Liver (tissue), 9 donors: ENCODE data around the gene PYCARD. TPM values are rescaled to one million over a fixed set of nuclear protein-coding genes. Genes with fewer than 3 reads are reported as not detected.

Experiments
- DNase-seq: peaks from one replicate; pipeline ENCODE4 v3.0.0-alpha.2; 2017; ENCODE audit warnings: low spot score
- H3K27ac ChIP-seq, 2 donors: one replicate each; pipeline ENCODE4 v1.7.0; 2013; ENCODE audit warnings: inconsistent platforms in 2 of 2, low read length in 2 of 2, control low read depth in 1 of 2, low read depth in 1 of 2, mild to moderate bottlenecking in 1 of 2
- H3K27me3 ChIP-seq, 4 donors: one replicate each; pipeline versions ENCODE4 v1.6.1 to v1.7.0; 2013; ENCODE audit warnings: low read length in 3 of 4, inconsistent platforms in 1 of 4, mild to moderate bottlenecking in 1 of 4, moderate library complexity in 1 of 4; ENCODE audit not compliant: control insufficient read depth in 4 of 4, insufficient read depth in 4 of 4
- H3K36me3 ChIP-seq, 4 donors: one replicate each; pipeline versions ENCODE4 v1.6.1 to v1.7.0; 2013; ENCODE audit warnings: low read length in 3 of 4, mild to moderate bottlenecking in 3 of 4, low read depth in 1 of 4, moderate library complexity in 1 of 4; ENCODE audit not compliant: control insufficient read depth in 4 of 4, insufficient read depth in 3 of 4
- H3K4me1 ChIP-seq, 4 donors: one replicate each; pipeline versions ENCODE4 v1.6.1 to v1.7.0; 2013; ENCODE audit warnings: low read length in 3 of 4, mild to moderate bottlenecking in 3 of 4, moderate library complexity in 1 of 4; ENCODE audit not compliant: control insufficient read depth in 4 of 4, insufficient read depth in 4 of 4
- H3K4me3 ChIP-seq, 3 donors: one replicate each; pipeline versions ENCODE4 v1.6.1 to v1.7.0; 2013; ENCODE audit warnings: low read length in 3 of 3, control low read depth in 1 of 3, low read depth in 1 of 3, mild to moderate bottlenecking in 1 of 3
- H3K9ac ChIP-seq, 2 donors: one replicate each; pipeline ENCODE4 v1.7.0; 2013; ENCODE audit warnings: low read length in 2 of 2, mild to moderate bottlenecking in 2 of 2, moderate library complexity in 2 of 2, control low read depth in 1 of 2, low read depth in 1 of 2
- H3K9me3 ChIP-seq, 4 donors: one replicate each; pipeline versions ENCODE4 v1.6.1 to v1.7.0; 2013; ENCODE audit warnings: low read length in 3 of 4; ENCODE audit not compliant: control insufficient read depth in 4 of 4
- ATF3 ChIP-seq: IDR thresholded peaks from 2 replicates; pipeline ENCODE4 v1.6.1; 2016; ENCODE audit warnings: antibody characterized with exemption
- EGR1 ChIP-seq, 2 donors: IDR thresholded peaks; 2 replicates each; pipeline ENCODE4 v1.6.1; 2016 to 2018; ENCODE audit warnings: antibody characterized with exemption in 2 of 2, low read depth in 2 of 2
- FOXA1 ChIP-seq: IDR thresholded peaks from 2 replicates; pipeline ENCODE4 v1.6.1; 2016; ENCODE audit warnings: antibody characterized with exemption
- GABPA ChIP-seq, 2 donors: IDR thresholded peaks in 1 of 2; conservative IDR thresholded peaks in 1 of 2; 2 replicates each; pipeline ENCODE4 v1.6.1; 2016; ENCODE audit warnings: antibody characterized with exemption in 2 of 2, mild to moderate bottlenecking in 1 of 2, moderate library complexity in 1 of 2
- HNF4A ChIP-seq, 2 donors: conservative IDR thresholded peaks; 2 replicates each; pipeline ENCODE4 v1.6.1; 2016; ENCODE audit warnings: antibody characterized with exemption in 2 of 2, mild to moderate bottlenecking in 2 of 2
- HNF4G ChIP-seq: IDR thresholded peaks from 2 replicates; pipeline ENCODE4 v1.6.1; 2016; ENCODE audit warnings: antibody characterized with exemption
- JUND ChIP-seq, 2 donors: IDR thresholded peaks; 2 replicates each; pipeline ENCODE4 v1.6.1; 2016; ENCODE audit warnings: antibody characterized with exemption in 2 of 2
- NR2F2 ChIP-seq: IDR thresholded peaks from 2 replicates; pipeline ENCODE4 v1.6.1; 2016; ENCODE audit warnings: antibody characterized with exemption
- RAD21 ChIP-seq, 2 donors: IDR thresholded peaks; 2 replicates each; pipeline ENCODE4 v1.6.1; 2016; ENCODE audit warnings: antibody characterized with exemption in 2 of 2, mild to moderate bottlenecking in 2 of 2
- RXRA ChIP-seq, 2 donors: IDR thresholded peaks; 2 replicates each; pipeline ENCODE4 v1.6.1; 2017 to 2018; ENCODE audit warnings: antibody characterized with exemption in 2 of 2, mild to moderate bottlenecking in 1 of 2
- SP1 ChIP-seq: IDR thresholded peaks from 2 replicates; pipeline ENCODE4 v1.6.1; 2018; ENCODE audit warnings: antibody characterized with exemption, mild to moderate bottlenecking
- TAF1 ChIP-seq: conservative IDR thresholded peaks from 2 replicates; pipeline ENCODE4 v1.6.1; 2016; ENCODE audit warnings: antibody characterized with exemption, mild to moderate bottlenecking
- YY1 ChIP-seq: IDR thresholded peaks from 2 replicates; pipeline ENCODE4 v1.6.1; 2016; ENCODE audit warnings: antibody characterized with exemption, mild to moderate bottlenecking
- ZBTB33 ChIP-seq: IDR thresholded peaks from 2 replicates; pipeline ENCODE4 v1.6.1; 2016; ENCODE audit warnings: antibody characterized with exemption
- WGBS: extraction: QIAGEN DNeasy Blood & Tissue Kit; methylation state at CpG from one replicate; pipeline ENCODE4 v1.1.7; 2013; 5-methylcytosine and 5-hydroxymethylcytosine counted together
- polyA plus RNA-seq, 2 donors: library from polyadenylated mRNA; stranded (reverse) in 1 of 2; unstranded in 1 of 2; fragments of 200-250 nt in 1 of 2; fragments of >200 nt in 1 of 2; fragmentation: Nextera tagmentation in 1 of 2; extraction: Ambion mirVana in 1 of 2; gene quantifications; one replicate each; pipeline versions ENCODE4 v1.2.1 to v1.2.3, GENCODE V29; 2013 to 2015
- total RNA-seq, 2 donors: library from RNA; depleted of rRNA; stranded (reverse); fragments of >200 nt; gene quantifications; one replicate each; pipeline ENCODE4 v1.2.3, GENCODE V29; 2014
- TF ChIP-seq, protein P1 (sequence below): IDR thresholded peaks from 2 replicates; pipeline ENCODE4 v1.6.1; 2016; ENCODE audit warnings: antibody characterized with exemption, mild to moderate bottlenecking
- TF ChIP-seq, protein P2 (sequence below): IDR thresholded peaks from 2 replicates; pipeline ENCODE4 v1.6.1; 2016; ENCODE audit warnings: antibody characterized with exemption
- TF ChIP-seq, protein P3 (sequence below): fragments of 150-350 bp; IDR thresholded peaks from 2 replicates; pipeline ENCODE4 v1.5.1; 2017; ENCODE audit warnings: improper control_type of control experiment, low read depth, low read length; ENCODE audit not compliant: missing input control
- donor health status: healthy.
- donor health status: healthy.
- donor health status: healthy.
- donor health status: healthy.
- donor health status: healthy.

The PYCARD gene
- total and polyA plus RNA-seq, 4 donors = 6.7 to 35.9 (median 10.8) TPM

DNA sequence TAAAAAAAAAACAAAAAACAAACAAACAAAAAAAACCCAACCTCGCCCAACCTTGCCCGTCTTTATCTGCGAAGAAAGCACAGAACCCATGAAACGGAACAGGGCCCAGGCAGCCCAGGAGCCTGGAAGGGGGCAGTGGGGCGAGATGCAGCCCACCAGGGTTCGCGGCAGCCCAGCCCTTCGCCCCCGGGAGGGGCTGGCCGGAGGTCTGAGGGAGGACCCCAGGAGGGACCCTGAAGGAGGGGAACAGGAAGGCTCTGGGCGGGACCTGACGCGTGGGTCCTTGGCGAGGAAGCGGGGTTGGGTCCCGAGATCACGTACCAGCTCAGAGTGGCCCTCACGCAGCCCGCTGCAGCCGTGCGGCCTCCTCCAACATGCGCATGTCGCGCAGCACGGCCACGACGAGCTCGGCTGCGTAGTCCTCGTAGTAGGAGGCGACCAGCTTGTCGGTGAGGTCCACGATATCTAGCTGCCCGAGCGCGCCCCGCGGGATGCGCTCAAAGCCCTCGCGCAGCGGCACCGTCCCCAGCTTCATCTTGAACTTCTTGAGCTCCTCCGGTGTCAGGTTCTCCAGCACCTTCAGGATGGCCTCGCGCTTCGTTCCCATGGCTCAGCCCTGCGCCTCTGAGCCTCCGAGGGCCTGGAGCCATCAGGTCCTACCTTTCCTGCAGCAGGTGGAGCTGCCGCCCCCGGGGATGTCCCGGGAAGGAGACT is 14.0 kb upstream of the PYCARD start, which contains the start of gene PYDC1:
Gene PYDC1, minus strand, starts transcription at position 714 of the 714 bp plus-strand sequence. Its CDS starts 107 bp downstream, at position 607.
- Histone ChIP-seq H3K27me3 (peaks cover 0 to 4% (median 2%) of the 10 kb centered on the region in 4 donors), H3K27ac (no peak within 1 kb of the TSS), H3K36me3 (no peaks in the 10 kb centered on the region), H3K4me3 (peak within 1 kb of the TSS in 1 of 3 donors; percentile 22), H3K9me3 (no peaks in the 10 kb centered on the region), H3K4me1 (peaks cover 0 to 26% (median 12%) of the 10 kb centered on the region in 4 donors), H3K9ac (no peak within 1 kb of the TSS)
- DNase-seq = no peak
- 6% methylated on average over 52 of the region's 52 CpGs for WGBS
- TF ChIP-seq ZBTB33 = no peak
- TF ChIP-seq, protein P1, sequence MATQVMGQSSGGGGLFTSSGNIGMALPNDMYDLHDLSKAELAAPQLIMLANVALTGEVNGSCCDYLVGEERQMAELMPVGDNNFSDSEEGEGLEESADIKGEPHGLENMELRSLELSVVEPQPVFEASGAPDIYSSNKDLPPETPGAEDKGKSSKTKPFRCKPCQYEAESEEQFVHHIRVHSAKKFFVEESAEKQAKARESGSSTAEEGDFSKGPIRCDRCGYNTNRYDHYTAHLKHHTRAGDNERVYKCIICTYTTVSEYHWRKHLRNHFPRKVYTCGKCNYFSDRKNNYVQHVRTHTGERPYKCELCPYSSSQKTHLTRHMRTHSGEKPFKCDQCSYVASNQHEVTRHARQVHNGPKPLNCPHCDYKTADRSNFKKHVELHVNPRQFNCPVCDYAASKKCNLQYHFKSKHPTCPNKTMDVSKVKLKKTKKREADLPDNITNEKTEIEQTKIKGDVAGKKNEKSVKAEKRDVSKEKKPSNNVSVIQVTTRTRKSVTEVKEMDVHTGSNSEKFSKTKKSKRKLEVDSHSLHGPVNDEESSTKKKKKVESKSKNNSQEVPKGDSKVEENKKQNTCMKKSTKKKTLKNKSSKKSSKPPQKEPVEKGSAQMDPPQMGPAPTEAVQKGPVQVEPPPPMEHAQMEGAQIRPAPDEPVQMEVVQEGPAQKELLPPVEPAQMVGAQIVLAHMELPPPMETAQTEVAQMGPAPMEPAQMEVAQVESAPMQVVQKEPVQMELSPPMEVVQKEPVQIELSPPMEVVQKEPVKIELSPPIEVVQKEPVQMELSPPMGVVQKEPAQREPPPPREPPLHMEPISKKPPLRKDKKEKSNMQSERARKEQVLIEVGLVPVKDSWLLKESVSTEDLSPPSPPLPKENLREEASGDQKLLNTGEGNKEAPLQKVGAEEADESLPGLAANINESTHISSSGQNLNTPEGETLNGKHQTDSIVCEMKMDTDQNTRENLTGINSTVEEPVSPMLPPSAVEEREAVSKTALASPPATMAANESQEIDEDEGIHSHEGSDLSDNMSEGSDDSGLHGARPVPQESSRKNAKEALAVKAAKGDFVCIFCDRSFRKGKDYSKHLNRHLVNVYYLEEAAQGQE = no peak
- TF ChIP-seq ATF3 = no peak
- TF ChIP-seq RAD21 (IDR thresholded peaks at IDR 0.05) = no peak

DNA sequence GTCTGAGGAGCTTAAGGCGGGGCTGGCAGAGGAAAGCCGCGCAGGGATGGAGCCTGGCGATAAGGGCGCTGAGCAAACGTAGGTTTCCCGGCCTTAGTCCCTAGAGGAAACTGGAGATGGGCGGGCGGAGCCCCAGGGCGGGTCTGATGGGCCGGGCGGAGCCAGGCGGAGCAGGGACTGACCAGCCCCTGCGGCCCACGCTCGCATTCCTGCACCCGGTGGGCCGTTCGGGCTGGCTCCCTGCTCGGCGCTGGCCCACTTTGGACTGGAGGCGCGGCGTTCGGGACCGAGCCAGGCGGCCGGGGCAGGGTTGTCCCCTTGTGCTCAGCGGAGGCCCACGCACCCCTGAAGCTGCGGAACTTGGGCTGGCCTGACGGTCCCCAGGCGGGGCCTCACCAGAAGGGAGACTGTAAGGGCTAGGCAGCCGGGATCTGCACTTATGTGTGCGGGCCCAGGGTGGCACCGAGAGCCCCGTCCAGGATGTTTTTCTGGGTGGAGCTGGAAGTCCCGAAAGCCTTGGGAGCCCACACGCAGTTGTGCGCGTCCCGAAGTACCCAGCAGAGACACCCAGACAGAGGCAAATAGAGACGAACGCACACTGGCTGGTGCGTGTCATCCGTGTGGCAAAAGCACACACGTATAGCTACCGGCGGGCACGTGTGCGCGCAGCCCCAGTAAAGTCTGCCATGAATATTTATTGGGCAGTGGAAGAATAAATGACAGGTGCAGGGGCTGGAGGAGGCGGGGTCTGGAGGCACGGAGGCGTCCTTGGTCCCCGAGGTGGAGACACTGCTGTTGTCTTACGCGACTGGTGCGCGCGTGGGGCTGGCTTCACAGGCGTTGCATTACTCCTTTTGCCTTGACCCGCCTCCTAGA is 13.0 kb upstream of the PYCARD start:
- H3K36me3 ChIP-seq = no peaks in the 10 kb centered on the region
- H3K4me3 ChIP-seq = peak overlapping the region in 1 of 3 donors; percentile 41
- H3K27ac ChIP-seq = no peak overlapping the region
- peaks cover 0 to 4% (median 2%) of the 10 kb centered on the region in 4 donors for H3K27me3 ChIP-seq
- no peaks in the 10 kb centered on the region for H3K9me3 ChIP-seq
- no peak for DNase-seq
- WGBS = 3% methylated on average over 63 of the region's 63 CpGs
- no peak overlapping the region for H3K9ac ChIP-seq
- peaks cover 0 to 26% (median 12%) of the 10 kb centered on the region in 4 donors for H3K4me1 ChIP-seq
- TF ChIP-seq HNF4A (conservative IDR thresholded peaks at IDR 0.05) (no peak), YY1 (no peak), JUND (IDR thresholded peaks at IDR 0.05) (no peak), TAF1 (no peak), RXRA (IDR thresholded peaks at IDR 0.05) (no peak), HNF4G (no peak), NR2F2 (no peak), ATF3 (no peak), RAD21 (IDR thresholded peaks at IDR 0.05) (no peak), SP1 (no peak), FOXA1 (no peak), EGR1 (IDR thresholded peaks at IDR 0.05; ENCODE audit: low read depth in 2 of 2) (no peak), GABPA (IDR thresholded peaks at IDR 0.05 in 1 of 2, conservative IDR thresholded peaks at IDR 0.05 in 1 of 2) (no peak)
- TF ChIP-seq, protein P2, sequence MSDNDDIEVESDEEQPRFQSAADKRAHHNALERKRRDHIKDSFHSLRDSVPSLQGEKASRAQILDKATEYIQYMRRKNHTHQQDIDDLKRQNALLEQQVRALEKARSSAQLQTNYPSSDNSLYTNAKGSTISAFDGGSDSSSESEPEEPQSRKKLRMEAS = no peak
- TF ChIP-seq, protein P3, sequence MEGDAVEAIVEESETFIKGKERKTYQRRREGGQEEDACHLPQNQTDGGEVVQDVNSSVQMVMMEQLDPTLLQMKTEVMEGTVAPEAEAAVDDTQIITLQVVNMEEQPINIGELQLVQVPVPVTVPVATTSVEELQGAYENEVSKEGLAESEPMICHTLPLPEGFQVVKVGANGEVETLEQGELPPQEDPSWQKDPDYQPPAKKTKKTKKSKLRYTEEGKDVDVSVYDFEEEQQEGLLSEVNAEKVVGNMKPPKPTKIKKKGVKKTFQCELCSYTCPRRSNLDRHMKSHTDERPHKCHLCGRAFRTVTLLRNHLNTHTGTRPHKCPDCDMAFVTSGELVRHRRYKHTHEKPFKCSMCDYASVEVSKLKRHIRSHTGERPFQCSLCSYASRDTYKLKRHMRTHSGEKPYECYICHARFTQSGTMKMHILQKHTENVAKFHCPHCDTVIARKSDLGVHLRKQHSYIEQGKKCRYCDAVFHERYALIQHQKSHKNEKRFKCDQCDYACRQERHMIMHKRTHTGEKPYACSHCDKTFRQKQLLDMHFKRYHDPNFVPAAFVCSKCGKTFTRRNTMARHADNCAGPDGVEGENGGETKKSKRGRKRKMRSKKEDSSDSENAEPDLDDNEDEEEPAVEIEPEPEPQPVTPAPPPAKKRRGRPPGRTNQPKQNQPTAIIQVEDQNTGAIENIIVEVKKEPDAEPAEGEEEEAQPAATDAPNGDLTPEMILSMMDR = no peak
- TF ChIP-seq, protein P1 = no peak
